GM06990 (cell line): Measurements from ENCODE around the gene ATG7.

Experiments used
- DNase-seq: peaks from one replicate; pipeline ENCODE4 v3.0.0-alpha.2; 2011; ENCODE audit not compliant: insufficient read length; ENCODE audit errors: extremely low read depth
- H3K27me3 ChIP-seq: replicated peaks from 2 replicates; pipeline ENCODE4 v1.6.0; 2011; ENCODE audit warnings: low read length; ENCODE audit not compliant: control insufficient read depth, insufficient read depth
- H3K36me3 ChIP-seq: 2 replicates; pipeline ENCODE4 v1.5.1; 2011; ENCODE audit warnings: low read length; ENCODE audit not compliant: control insufficient read depth, insufficient read depth
- H3K4me3 ChIP-seq: replicated peaks from 2 replicates; pipeline ENCODE4 v1.5.1; 2011; ENCODE audit warnings: low read depth, mild to moderate bottlenecking, control low read depth, low read length
- CTCF ChIP-seq: IDR thresholded peaks from 2 replicates; pipeline ENCODE4 v1.5.1; 2011; ENCODE audit warnings: low read length, control low read depth, mild to moderate bottlenecking, inconsistent platforms; ENCODE audit not compliant: insufficient read depth, poor library complexity, severe bottlenecking

The ATG7 gene

GRCh38 chr3:11356269-11356668 is 84.1 kb downstream of the ATG7 start:
- H3K36me3 ChIP-seq, result peaks cover 6% of the 10 kb centered on the region
- H3K27me3 ChIP-seq, result no peaks in the 10 kb centered on the region
- H3K4me3 ChIP-seq, result no peak overlapping the region
- no peak for TF ChIP-seq CTCF
- DNase-seq, result no peak

GRCh38 chr3:11362600-11362999 is 90.4 kb downstream of the ATG7 start:
- no peak for DNase-seq
- Histone ChIP-seq H3K36me3 (peaks cover 10% of the 10 kb centered on the region), H3K27me3 (no peaks in the 10 kb centered on the region), H3K4me3 (no peak overlapping the region)
- TF ChIP-seq CTCF, result no peak

DNA sequence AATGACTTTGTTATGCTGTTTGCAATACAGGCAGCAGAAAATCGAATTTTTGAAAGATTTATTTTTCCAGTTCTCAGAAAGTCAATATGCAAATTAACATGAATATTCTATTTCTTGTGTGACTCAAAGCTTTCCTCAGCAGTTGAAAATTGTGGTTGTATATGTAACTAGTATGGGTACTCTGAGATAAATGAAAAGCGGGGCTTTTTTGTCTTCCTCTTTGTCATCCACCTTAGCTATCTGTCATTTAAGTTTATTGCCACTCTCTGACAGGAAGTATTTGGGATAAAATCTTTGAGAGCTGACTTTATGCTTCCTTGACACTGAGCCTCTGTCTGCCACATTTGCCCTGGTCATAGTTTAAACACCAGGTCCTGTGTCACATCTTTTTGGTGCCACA is 91.5 kb downstream of the ATG7 start:
- TF ChIP-seq CTCF, result no peak
- H3K4me3 ChIP-seq, result no peak overlapping the region
- no peaks in the 10 kb centered on the region for H3K27me3 ChIP-seq
- DNase-seq, result no peak
- peaks cover 8% of the 10 kb centered on the region for H3K36me3 ChIP-seq

- H3K36me3 ChIP-seq, result peaks cover 8% of the 10 kb centered on the region
- no peak for TF ChIP-seq CTCF
- no peak for DNase-seq
- H3K4me3 ChIP-seq, result no peak overlapping the region
- no peaks in the 10 kb centered on the region for H3K27me3 ChIP-seq
These were observed 92.0 kb downstream of the ATG7 start for GRCh38 chr3:11364181-11364580.

DNA sequence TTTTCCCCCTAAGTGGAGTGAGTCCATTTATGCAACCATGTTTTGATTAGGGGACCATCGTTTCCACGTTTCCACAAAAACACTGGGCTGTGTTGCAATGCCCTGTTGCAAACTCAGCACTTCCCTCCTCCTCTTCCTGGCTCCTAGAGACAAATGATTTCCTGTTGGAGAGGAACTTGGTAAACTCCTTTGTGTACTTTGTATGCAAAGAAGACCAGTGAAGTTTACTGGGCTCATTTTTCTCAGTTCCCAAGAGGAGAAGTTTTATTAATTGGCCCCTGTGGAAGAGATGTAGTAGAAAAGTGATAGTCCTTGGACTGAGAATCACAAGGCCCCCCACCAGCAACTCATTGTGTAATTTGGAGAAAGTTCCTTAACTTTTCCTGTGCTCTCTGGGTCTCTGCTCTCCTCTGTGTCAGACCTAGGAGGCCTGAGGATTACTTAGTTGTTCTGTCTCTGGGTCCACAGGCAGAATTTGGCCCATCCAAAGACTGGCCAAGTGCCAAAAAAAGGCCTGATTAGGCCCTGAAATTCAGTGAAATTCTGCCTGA is 95.0 kb downstream of the ATG7 start:
- no peaks in the 10 kb centered on the region for H3K27me3 ChIP-seq
- DNase-seq, result no peak

More for the DNA sequence above, 95.0 kb downstream of the ATG7 start:
- Histone ChIP-seq H3K36me3 (peaks cover 1% of the 10 kb centered on the region), H3K4me3 (no peak overlapping the region)
- no peak for TF ChIP-seq CTCF
